Gastrocnemius medialis (tissue), 4 donors: Measurements from ENCODE around the gene COL20A1.

Experiments
- POLR2A ChIP-seq, 2 donors: fragments of 450-650 bp; IDR thresholded peaks; one replicate each; pipeline ENCODE4 v1.6.1; 2017; ENCODE audit warnings: antibody characterized with exemption in 2 of 2, mild to moderate bottlenecking in 2 of 2, moderate library complexity in 2 of 2
- TF ChIP-seq, protein P1 (sequence below), 5 experiments: fragments of 450-650 bp in 3 of 5; fragments of 200-600 bp in 2 of 5; sonication (generic) in 2 of 5; IDR thresholded peaks in 4 of 5; conservative IDR thresholded peaks in 1 of 5; 1 replicate in 4 of 5; 2 replicates in 1 of 5; pipeline ENCODE4 v1.5.1; 2016 to 2019; ENCODE audit warnings: antibody characterized with exemption in 5 of 5, mild to moderate bottlenecking in 3 of 5, moderate library complexity in 3 of 5

DNA sequence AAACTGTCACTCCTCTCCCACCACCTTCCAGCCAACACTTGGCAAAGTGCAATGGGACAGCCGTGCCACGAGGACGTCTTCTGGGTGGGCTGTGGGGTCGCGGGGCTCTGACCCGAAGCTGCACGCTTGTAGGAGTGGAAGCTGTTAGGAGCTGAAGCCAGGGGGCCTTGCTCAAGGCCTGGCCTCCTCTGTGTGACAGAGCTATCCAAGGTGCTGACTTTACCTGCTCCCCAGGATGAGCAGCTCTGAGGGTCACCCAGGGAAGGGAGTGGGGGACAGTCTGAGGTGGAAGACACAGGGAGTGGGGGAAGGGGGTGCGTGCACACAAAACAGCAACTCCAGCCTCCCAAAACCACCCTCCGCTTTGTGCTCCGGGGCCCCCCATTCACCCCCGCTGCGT, 85.6 kb downstream of the COL20A1 start:
- TF ChIP-seq POLR2A (IDR thresholded peaks at IDR 0.05), result no peak
- TF ChIP-seq, protein P1, sequence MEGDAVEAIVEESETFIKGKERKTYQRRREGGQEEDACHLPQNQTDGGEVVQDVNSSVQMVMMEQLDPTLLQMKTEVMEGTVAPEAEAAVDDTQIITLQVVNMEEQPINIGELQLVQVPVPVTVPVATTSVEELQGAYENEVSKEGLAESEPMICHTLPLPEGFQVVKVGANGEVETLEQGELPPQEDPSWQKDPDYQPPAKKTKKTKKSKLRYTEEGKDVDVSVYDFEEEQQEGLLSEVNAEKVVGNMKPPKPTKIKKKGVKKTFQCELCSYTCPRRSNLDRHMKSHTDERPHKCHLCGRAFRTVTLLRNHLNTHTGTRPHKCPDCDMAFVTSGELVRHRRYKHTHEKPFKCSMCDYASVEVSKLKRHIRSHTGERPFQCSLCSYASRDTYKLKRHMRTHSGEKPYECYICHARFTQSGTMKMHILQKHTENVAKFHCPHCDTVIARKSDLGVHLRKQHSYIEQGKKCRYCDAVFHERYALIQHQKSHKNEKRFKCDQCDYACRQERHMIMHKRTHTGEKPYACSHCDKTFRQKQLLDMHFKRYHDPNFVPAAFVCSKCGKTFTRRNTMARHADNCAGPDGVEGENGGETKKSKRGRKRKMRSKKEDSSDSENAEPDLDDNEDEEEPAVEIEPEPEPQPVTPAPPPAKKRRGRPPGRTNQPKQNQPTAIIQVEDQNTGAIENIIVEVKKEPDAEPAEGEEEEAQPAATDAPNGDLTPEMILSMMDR (IDR thresholded peaks at IDR 0.05 in 4 of 5, conservative IDR thresholded peaks at IDR 0.05 in 1 of 5), result no peak
